G401.6 (cell line): Measurements from ENCODE around the gene APBB2.
"Not testable (repeated sequence)": the region's sequence is repeated elsewhere in the genome, so short reads cannot be mapped to it uniquely, and the experiment has no call there.

Experiments used
- FAIRE-seq: peaks from 2 replicates; lab custom pipeline; 2012; peaks lifted over from hg19 to GRCh38; lab: Jason Lieb, UNC

APBB2 gene

GRCh38 chr4:41060352-41061334, 153.7 kb downstream of the APBB2 start:
- FAIRE-seq, result no peak

- not testable (repeated sequence) for FAIRE-seq
Measured at GRCh38 chr4:41059411-41059810, 154.9 kb downstream of the APBB2 start.

DNA sequence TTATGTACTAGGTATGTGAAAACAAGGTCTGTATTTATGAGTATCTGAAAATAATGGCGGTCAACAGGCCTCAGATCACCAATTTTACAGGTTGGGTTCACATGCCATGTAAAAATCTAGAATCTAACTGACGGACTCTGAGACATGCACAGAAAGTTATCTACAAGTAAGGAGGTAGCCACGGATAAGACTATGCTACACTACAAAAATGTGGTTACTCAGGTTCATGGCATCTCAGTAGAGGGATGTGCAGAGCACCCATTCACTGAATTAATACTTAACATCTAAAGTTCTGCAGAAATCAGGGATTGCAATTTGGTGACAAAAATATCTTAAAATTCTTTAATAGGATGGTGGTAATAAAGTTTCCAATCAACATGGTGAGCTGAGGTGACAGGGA, 155.9 kb downstream of the APBB2 start:
- FAIRE-seq, result no peak

GRCh38 chr4:41057467-41057866, 156.9 kb downstream of the APBB2 start:
- FAIRE-seq, result no peak

DNA sequence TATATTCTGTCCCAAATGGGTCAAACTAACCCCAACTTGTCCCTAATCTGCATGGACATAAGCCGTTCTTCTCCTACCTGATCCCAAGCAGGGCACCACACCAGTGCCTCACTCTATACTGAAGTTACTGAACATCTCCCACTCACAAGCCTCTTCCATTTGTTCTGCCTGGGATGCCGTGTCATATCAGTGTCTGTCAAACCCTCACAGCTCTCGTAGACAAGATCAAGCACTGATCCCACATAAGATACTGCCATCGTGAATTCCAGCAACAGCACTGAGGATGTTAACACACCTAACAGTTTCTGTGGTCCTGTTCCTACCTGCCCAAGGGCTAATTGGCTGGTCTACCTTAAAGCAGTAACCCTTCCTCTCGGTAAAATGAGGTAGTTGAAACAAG, 162.1 kb downstream of the APBB2 start:
- no peak for FAIRE-seq

- FAIRE-seq, result no peak
Measured at GRCh38 chr4:41050880-41051775, 163.2 kb downstream of the APBB2 start.

GRCh38 chr4:41050116-41050515, 164.2 kb downstream of the APBB2 start:
- FAIRE-seq, result no peak

DNA sequence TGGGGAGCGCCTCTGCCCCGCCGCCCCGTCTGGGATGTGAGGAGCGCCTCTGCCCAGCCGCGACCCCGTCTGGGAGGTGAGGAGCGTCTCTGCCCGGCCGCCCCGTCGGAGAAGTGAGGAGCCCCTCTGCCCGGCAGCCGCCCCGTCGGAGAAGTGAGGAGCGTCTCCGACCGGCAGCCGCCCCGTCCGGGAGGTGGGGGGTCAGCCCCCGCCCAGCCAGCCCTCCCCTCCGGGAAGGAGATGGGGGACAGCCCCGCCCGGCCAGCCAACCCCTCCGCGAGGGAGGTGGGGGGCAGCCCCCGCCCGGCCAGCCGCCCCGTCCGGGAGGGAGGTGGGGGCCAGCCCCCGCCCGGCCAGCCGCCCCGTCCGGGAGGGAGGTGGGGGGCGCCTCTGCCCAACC, 165.2 kb downstream of the APBB2 start:
- FAIRE-seq, result not testable (repeated sequence)

DNA sequence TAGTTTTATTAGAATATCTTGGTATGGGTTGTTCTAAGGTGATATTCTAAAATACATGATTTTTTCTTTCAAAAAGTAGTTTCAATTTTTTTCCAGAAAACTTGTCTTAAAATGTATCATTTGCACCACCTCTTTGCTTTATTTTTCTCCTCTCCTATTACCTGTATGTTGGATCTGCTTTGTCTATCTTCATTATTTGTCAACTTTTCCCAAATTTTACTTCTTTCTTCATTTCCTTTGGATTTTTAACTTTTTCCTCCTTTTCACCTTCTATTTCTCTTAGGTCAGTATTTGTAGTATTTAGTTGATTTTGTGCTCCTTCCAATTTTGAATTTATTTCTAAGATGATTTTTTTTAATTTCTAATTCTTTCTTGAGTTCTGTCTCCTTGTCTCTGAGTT, 169.6 kb downstream of the APBB2 start:
- FAIRE-seq, result no peak

- FAIRE-seq, result no peak
Measured at GRCh38 chr4:41044165-41044564, 170.2 kb downstream of the APBB2 start.

DNA sequence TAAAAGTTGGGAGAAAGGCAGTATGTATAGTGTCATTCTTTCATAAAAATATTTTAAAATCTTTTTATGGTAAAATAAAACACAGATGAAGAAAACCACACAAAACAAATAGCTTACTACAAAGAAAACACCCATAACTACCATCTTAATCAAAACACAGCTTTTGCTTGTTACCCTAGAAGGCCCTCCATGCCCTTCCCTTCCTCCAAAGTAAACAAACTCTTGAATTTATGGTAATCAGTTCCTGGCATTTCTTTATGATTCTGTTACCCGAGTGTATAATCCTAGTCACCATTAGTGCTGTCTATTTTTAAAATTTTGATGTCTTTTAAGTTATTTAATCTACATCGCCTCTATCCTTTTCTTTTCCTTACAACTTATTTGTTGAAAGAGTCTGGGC, 170.9 kb downstream of the APBB2 start:
- FAIRE-seq, result no peak

DNA sequence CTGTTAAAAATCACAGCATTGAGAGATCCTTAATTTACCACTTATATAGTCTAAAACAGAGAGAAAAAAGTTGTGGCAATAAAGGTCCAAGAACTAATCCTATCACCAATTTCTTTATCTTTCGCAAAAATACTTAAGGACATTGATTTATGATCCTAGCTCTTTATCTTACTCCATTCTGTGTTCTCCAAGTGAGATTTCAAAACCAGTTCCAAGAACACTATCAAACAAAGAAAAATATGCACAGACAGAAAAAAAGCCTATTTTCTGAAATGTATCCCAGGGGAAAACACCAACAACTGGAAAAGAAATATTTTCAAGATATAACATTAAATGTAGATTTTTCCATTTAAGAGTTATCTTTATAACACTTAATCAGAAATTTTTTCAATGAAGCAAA, 172.8 kb downstream of the APBB2 start:
- no peak for FAIRE-seq

GRCh38 chr4:41039317-41039716, 175.0 kb downstream of the APBB2 start:
- FAIRE-seq, result no peak

- FAIRE-seq, result no peak
Measured at GRCh38 chr4:41038304-41038703, 176.0 kb downstream of the APBB2 start.

GRCh38 chr4:41029098-41029497, 185.2 kb downstream of the APBB2 start:
- FAIRE-seq, result no peak

DNA sequence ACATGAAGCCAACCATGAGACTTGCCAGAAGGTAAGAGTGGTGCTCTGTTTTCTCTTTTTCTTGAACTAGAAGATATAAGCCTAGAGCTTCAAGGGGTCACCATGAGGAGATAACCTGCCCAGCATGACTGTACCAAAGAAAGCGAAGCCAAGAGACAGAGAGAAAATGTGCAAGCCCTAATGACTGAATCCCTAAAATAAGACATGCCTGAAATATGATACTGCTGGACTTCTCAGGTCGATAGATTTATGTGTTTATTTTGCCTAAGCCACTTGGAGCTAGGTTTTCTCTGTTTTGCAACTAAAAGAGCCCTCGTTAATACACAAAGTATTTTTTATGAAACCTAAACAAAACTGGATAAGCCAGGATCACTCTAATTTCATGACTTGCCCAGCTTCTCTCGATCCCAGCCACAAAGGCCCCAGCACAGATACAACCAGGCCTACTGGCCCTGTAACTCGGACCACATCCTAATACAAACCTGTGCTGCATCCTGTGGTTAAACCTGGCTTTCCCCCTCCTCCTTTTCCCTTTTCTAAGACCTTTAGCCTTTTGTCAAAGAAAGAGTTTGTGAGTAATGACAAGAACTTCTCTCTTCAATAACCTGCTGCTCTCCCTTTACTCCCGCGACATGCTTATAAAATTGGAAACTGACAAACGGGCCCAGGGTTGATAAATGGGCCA, 185.8 kb downstream of the APBB2 start:
- no peak for FAIRE-seq

- no peak for FAIRE-seq
Measured at GRCh38 chr4:41026971-41027370, 187.4 kb downstream of the APBB2 start.

DNA sequence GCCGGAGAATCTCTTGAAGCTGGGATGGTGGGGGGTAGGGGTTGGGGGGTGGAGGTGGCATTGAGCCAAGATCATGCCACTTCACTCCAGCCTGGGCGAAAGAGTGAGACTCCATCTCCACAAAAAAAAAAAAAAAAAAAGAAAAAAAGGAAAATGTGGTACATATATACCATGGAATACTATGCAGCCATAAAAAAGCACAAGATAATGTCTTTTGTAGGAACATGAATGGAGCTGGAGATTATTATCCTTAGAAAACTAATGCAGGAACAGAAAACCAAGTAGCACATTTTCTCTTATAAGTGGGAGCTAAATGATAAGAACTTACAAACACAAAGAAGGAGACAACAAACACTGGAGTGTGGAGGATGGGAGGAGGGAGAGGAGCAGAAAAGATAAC, 188.5 kb downstream of the APBB2 start:
- FAIRE-seq, result no peak

DNA sequence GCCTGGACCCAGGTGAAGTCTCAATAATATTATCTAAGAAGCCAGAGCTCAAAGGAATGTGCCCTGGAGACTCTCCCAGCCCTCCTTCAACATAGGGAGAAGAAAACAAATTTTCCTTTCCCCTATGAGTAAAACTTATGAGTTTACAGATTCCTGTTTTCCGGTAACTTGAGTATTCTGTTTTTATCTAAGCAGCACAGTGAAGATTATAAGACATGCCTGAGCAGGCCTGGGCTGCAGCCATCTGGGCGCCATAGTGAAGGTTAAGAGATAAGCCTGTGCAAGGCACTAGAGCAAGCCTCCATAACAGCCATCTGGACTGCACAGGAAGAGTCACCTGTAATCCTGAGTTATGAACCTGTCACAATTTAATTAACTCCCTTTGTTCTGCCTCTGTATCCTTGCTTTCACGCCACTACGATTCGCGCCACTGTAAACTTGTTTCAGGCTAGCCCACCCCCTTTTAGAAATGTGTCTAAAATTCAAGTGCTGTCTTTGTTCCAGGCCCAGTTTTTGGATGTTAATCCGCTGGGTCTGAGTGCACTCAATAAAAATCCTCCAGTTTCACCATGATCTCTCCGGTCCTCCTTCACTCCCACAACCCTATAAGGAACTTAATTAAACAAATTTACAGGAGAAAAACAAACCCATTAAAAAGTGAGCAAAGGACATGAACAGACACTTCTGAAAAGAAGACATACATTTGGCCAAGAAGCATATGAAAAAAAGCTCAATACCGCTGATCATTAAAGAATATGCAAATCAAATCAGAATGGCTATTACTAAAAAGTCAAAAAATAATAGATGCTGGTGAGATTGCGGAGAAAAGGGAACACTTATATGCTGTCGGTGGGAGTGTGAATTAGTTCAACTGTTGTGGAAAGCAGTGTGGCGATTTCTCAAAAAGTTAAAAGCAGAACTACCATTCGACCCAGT, 189.5 kb downstream of the APBB2 start:
- FAIRE-seq, result no peak

GRCh38 chr4:41022116-41022515, 192.2 kb downstream of the APBB2 start:
- no peak for FAIRE-seq

DNA sequence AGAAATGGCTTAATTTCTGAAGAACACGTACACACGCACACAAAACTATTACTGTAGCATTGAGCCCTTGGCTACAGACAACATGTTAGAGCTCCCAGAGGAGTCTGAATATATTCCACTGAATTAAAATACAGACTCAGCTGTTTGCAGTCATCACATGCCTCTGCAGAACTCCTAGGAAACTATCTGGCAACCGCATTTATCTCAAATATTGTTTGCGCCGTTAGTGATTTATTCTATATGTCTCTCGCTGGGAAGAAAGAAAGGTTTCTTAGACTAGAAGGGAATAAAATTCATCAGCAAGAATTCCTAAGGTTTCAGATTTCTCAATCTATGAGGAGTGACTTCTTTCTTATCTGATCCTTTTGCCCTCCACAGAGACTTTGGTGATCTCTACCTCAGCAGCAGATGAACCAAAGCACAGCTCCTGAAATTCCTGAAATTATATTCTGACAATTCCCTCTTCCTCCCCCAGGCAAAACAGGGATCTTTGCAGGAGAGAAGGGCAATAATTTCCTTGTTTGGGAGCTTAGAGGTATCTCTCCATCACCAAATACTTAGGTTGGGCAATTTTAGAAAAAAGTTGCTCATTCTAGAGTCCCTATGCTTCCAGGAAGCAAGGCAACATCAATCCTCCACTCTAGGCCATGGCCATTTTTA, 199.2 kb downstream of the APBB2 start:
- no peak for FAIRE-seq
